Right renal cortex interstitium (tissue), 3 donors: Measurements from ENCODE around the gene TASP1. TPM values are rescaled to one million over a fixed set of nuclear protein-coding genes. Genes with fewer than 3 reads are reported as not detected.
"Not testable (repeated sequence)": the region's sequence is repeated elsewhere in the genome, so short reads cannot be mapped to it uniquely, and the experiment has no call there.

ENCODE experiments used
- DNase-seq, 3 donors: peaks; one replicate each; pipeline ENCODE4 v3.0.0-alpha.2; 2013; ENCODE audit warnings: low read depth in 3 of 3, low spot score in 2 of 3
- polyA plus RNA-seq, 3 donors: library from polyadenylated mRNA; unstranded; fragments of 120-200 nt; gene quantifications; one replicate each; pipeline ENCODE4 v1.2.1, GENCODE V29; 2013; ENCODE audit not compliant: insufficient read length in 3 of 3

The TASP1 gene
- polyA plus RNA-seq, 3 donors: 13.0 to 17.0 (median 13.8) TPM

GRCh38 chr20:13416531-13416930 lies 222.2 kb downstream of the TASP1 start:
- DNase-seq: no peak

- DNase-seq: no peak
Observed at GRCh38 chr20:13412806-13413445, 225.8 kb downstream of the TASP1 start.

- DNase-seq: no peak
Observed at GRCh38 chr20:13404293-13404692, 234.4 kb downstream of the TASP1 start.

GRCh38 chr20:13403453-13403852 lies 235.3 kb downstream of the TASP1 start:
- DNase-seq: no peak

GRCh38 chr20:13402986-13403385 lies 235.7 kb downstream of the TASP1 start:
- DNase-seq: no peak

- no peak for DNase-seq
Observed at GRCh38 chr20:13402171-13402760, 236.5 kb downstream of the TASP1 start.

- no peak for DNase-seq
Observed at GRCh38 chr20:13401596-13401995, 237.1 kb downstream of the TASP1 start.

GRCh38 chr20:13400453-13400852 lies 238.3 kb downstream of the TASP1 start:
- DNase-seq: no peak

- DNase-seq: no peak
Observed at GRCh38 chr20:13397300-13397724, 241.4 kb downstream of the TASP1 start.

GRCh38 chr20:13396826-13397225 lies 241.9 kb downstream of the TASP1 start:
- no peak for DNase-seq

- no peak for DNase-seq
Observed at GRCh38 chr20:13396022-13396421, 242.7 kb downstream of the TASP1 start.

GRCh38 chr20:13395232-13395631 lies 243.5 kb downstream of the TASP1 start:
- no peak for DNase-seq

GRCh38 chr20:13392391-13392790 lies 246.3 kb downstream of the TASP1 start:
- no peak for DNase-seq

GRCh38 chr20:13389115-13389514 lies 249.6 kb downstream of the TASP1 start:
- DNase-seq: no peak

- no peak for DNase-seq
Observed at GRCh38 chr20:13384132-13384531, 254.6 kb downstream of the TASP1 start.

GRCh38 chr20:13382786-13383185 lies 255.9 kb downstream of the TASP1 start:
- no peak for DNase-seq

GRCh38 chr20:13380497-13381229 lies 258.1 kb downstream of the TASP1 start:
- not testable (repeated sequence) for DNase-seq

GRCh38 chr20:13373400-13373799 lies 265.3 kb downstream of the TASP1 start:
- no peak for DNase-seq

- DNase-seq: no peak
Observed at GRCh38 chr20:13364278-13365170, 274.2 kb downstream of the TASP1 start.

- DNase-seq: no peak
Observed at GRCh38 chr20:13363473-13363872, 275.3 kb downstream of the TASP1 start.

- DNase-seq: not testable (repeated sequence)
Observed at GRCh38 chr20:13362165-13362564, 276.6 kb downstream of the TASP1 start.
